Adrenal gland (tissue), 12 donors: Measurements from ENCODE around the gene ACAN. TPM values are rescaled to one million over a fixed set of nuclear protein-coding genes. Genes with fewer than 3 reads are reported as not detected.

Experiments used
- DNase-seq, 7 donors: peaks; one replicate each; pipeline ENCODE4 v3.0.0-alpha.2; 2019 to 2020
- H3K27ac ChIP-seq, 5 donors: fragments of 200-600 bp; sonication (generic) in 4 of 5; 1 replicate in 3 of 5; 2 replicates in 2 of 5; pipeline versions ENCODE4 v1.5.1 to v1.8.0; 2016 to 2020; ENCODE audit warnings: mild to moderate bottlenecking in 1 of 5
- H3K27me3 ChIP-seq: fragments of 200-600 bp; 2 replicates; pipeline ENCODE4 v1.8.0; 2021
- H3K36me3 ChIP-seq, 2 donors: fragments of 200-600 bp; replicated peaks in 1 of 2; 1 replicate in 1 of 2; 2 replicates in 1 of 2; pipeline versions ENCODE4 v1.5.1 to v1.8.0; 2018 to 2022
- H3K4me1 ChIP-seq, 2 donors: fragments of 200-600 bp; replicated peaks in 1 of 2; 1 replicate in 1 of 2; 2 replicates in 1 of 2; pipeline versions ENCODE4 v1.5.1 to v1.8.0; 2018 to 2021
- H3K4me3 ChIP-seq, 4 donors: fragments of 200-600 bp; sonication (generic) in 3 of 4; one replicate each; pipeline ENCODE4 v1.5.1; 2016 to 2018
- H3K9me3 ChIP-seq, 3 donors: fragments of 200-600 bp; sonication (generic) in 1 of 3; replicated peaks in 1 of 3; 1 replicate in 2 of 3; 2 replicates in 1 of 3; pipeline versions ENCODE4 v1.5.1 to v1.8.0; 2016 to 2021
- POLR2A ChIP-seq, 2 donors: fragments of 450-650 bp; IDR thresholded peaks; one replicate each; pipeline ENCODE4 v1.6.1; 2017; ENCODE audit warnings: antibody characterized with exemption in 2 of 2, mild to moderate bottlenecking in 2 of 2, moderate library complexity in 1 of 2
- WGBS, 4 donors: extraction: QIAGEN DNeasy Blood & Tissue Kit in 2 of 4; methylation state at CpG; one replicate each; pipeline versions ENCODE4 v1.1.5 to v1.1.7; 2013 to 2017; 5-methylcytosine and 5-hydroxymethylcytosine counted together
- intact Hi-C, 2 donors: fragments of 100-400 bp; cut with DNase I; formaldehyde crosslinking; loops; one replicate each; pipeline versions ENCODE4 v1.14.1 to v1.15.0; 2022 to 2023
- polyA plus RNA-seq, 3 donors: library from polyadenylated mRNA; stranded (reverse); fragments of 200-250 nt in 2 of 3; fragments of 350-450 nt in 1 of 3; fragmentation: Illumina TruSeq in 1 of 3; extraction: RNeasy Lipid Tissue Mini Kit (QIAGEN cat#74804) in 1 of 3; gene quantifications; one replicate each; pipeline ENCODE4 v1.2.3, GENCODE V29; 2013 to 2014
- total RNA-seq, 9 donors: library from RNA; depleted of rRNA in 4 of 9; stranded (reverse); fragments of >200 nt in 4 of 9; fragments of 120-200 nt in 1 of 9; fragmentation: NEBNext Ultra II Directional in 1 of 9; extraction: Animal tissue kit (Norgen Biotek cat#: 25700) in 1 of 9; gene quantifications; one replicate each; pipeline versions ENCODE4 v1.1.0 to v1.2.4, GENCODE V29; 2013 to 2023
- TF ChIP-seq, protein P1 (sequence below), 6 experiments: fragments of 450-650 bp in 4 of 6; fragments of 200-600 bp in 2 of 6; sonication (generic) in 1 of 6; IDR thresholded peaks; 1 replicate in 5 of 6; 2 replicates in 1 of 6; pipeline versions ENCODE4 v1.5.1 to v1.8.0; 2016 to 2021; ENCODE audit warnings: antibody characterized with exemption in 6 of 6, mild to moderate bottlenecking in 2 of 6, moderate library complexity in 1 of 6
- donor health status: healthy with polysubstance abuse.
- donor health status: Bipolar disorder and iron deficiency.
- donor health status: DM: yes; HTN: yes; CAD: no.
- donor health status: DM: no; HTN: no; CAD: no.
- donor health status: DM: no; HTN: no; CAD: no.
- donor health status: DM: yes; HTN: yes; CAD: no.

The ACAN gene
- total and polyA plus RNA-seq, 12 donors: 0.04 to 2.4 (median 0.42) TPM

DNA sequence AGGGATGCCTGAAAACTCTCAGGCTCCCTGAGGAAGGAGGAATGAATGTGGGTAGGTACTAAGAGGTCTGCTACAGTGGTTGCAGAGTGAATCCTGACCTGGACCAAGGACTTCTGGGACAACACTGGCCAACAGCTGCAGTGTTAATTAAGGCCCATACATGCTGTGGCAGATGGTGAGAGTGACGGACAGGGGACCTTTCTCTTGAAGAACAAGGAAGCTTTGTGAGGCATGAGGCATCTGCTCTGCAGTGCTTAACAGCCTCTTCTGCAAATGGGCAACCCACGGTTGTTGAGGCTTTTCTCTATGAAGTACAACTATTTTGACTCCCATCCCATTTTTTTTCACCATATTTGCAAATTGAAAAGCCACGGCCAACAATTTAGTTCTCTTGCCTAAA, 26.6 kb upstream of the ACAN start:
- Histone ChIP-seq H3K9me3 (no peaks in the 10 kb centered on the region), H3K4me3 (no peak overlapping the region), H3K4me1 (no peaks in the 10 kb centered on the region), H3K27me3 (peaks cover 6% of the 10 kb centered on the region), H3K27ac (no peak overlapping the region), H3K36me3 (no peaks in the 10 kb centered on the region)
- 57 to 69% (median 68%) methylated on average over 3 of the region's 3 CpGs for WGBS, 4 donors
- DNase-seq: no peak
- intact Hi-C loops: no loop called here
- TF ChIP-seq POLR2A (IDR thresholded peaks at IDR 0.05): no peak
- TF ChIP-seq, protein P1, sequence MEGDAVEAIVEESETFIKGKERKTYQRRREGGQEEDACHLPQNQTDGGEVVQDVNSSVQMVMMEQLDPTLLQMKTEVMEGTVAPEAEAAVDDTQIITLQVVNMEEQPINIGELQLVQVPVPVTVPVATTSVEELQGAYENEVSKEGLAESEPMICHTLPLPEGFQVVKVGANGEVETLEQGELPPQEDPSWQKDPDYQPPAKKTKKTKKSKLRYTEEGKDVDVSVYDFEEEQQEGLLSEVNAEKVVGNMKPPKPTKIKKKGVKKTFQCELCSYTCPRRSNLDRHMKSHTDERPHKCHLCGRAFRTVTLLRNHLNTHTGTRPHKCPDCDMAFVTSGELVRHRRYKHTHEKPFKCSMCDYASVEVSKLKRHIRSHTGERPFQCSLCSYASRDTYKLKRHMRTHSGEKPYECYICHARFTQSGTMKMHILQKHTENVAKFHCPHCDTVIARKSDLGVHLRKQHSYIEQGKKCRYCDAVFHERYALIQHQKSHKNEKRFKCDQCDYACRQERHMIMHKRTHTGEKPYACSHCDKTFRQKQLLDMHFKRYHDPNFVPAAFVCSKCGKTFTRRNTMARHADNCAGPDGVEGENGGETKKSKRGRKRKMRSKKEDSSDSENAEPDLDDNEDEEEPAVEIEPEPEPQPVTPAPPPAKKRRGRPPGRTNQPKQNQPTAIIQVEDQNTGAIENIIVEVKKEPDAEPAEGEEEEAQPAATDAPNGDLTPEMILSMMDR (IDR thresholded peaks at IDR 0.05): no peak

DNA sequence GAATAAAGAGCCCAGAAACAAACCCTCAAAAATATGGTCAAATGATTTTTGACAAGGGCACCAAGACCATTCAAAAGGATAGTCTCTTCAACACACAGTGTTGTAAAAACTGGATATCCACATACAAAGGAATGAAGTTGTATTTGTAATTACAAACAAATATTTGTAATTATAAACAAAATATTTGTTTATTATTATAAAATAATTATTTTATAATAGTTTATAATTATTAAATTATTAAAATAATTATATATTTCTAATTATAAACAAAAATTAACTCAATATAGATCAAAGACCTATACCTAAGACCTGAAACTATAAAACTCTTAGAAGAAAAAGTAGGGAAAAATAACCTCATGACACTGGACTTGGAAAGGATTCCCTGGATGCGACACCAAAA, 23.3 kb upstream of the ACAN start:
- Histone ChIP-seq H3K9me3 (no peaks in the 10 kb centered on the region), H3K36me3 (no peaks in the 10 kb centered on the region), H3K27ac (no peak overlapping the region), H3K4me1 (no peaks in the 10 kb centered on the region), H3K4me3 (no peak overlapping the region), H3K27me3 (peaks cover 6% of the 10 kb centered on the region)
- intact Hi-C loops: no loop called here
- TF ChIP-seq POLR2A (IDR thresholded peaks at IDR 0.05): no peak
- TF ChIP-seq, protein P1 (IDR thresholded peaks at IDR 0.05): no peak
- WGBS, 4 donors: 89 to 97% (median 92%) methylated on average over 1 of the region's 1 CpG
- DNase-seq: no peak

DNA sequence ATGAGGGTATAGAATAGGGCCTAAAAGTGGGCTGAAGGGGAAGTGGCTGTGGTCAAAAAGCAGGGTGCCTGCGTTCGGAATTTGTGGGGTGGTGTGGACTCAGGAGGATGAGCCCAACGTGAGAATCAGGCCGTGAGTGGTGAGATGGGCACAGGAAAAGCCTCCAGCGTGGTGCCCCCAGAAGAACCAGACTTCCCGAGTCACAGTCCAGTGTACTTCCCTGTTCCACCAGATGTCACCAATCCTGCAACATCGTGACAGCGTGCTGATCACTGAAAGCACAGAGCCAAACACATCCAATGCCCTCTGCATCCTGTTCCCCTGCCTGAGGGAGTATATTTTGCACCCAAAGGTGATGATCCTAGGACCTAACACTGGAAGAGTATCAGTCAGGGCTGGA, 20.8 kb upstream of the ACAN start:
- DNase-seq: no peak
- Histone ChIP-seq H3K27me3 (peaks cover 1% of the 10 kb centered on the region), H3K36me3 (no peaks in the 10 kb centered on the region), H3K4me3 (no peak overlapping the region), H3K27ac (no peak overlapping the region), H3K9me3 (no peaks in the 10 kb centered on the region), H3K4me1 (no peaks in the 10 kb centered on the region)
- 69 to 76% (median 73%) methylated on average over 8 of the region's 8 CpGs for WGBS, 4 donors
- intact Hi-C loops: no loop called here
- TF ChIP-seq, protein P1 (IDR thresholded peaks at IDR 0.05): no peak
- no peak for TF ChIP-seq POLR2A (IDR thresholded peaks at IDR 0.05)

DNA sequence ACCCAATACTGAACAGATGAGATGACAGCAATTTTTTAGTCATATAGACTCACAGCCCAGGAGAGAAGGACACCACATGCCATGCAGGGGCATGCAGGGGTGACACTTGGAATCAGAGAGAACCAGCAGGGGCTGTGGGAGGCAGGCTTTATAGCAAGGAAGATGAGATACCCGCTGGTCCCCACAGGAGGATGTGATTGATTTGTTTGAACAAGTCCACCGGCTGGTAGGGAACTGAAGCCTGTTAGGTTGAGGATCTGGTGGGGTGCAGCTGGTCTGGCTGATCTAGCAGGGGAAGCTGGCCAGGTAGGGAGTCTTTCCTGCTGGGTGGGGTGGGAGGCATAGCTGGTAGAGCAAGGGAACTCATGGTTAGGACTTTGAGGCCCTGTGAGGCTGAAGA, 18.0 kb upstream of the ACAN start:
- Histone ChIP-seq H3K4me1 (no peaks in the 10 kb centered on the region), H3K27ac (no peak overlapping the region), H3K9me3 (no peaks in the 10 kb centered on the region), H3K4me3 (no peak overlapping the region), H3K27me3 (no peaks in the 10 kb centered on the region), H3K36me3 (no peaks in the 10 kb centered on the region)
- 72 to 81% (median 77%) methylated on average over 2 of the region's 2 CpGs for WGBS, 4 donors
- TF ChIP-seq, protein P1 (IDR thresholded peaks at IDR 0.05): no peak
- no peak for TF ChIP-seq POLR2A (IDR thresholded peaks at IDR 0.05)
- intact Hi-C loops: no loop called here
- no peak for DNase-seq
